SKM-1 treated with dmso at 0.1 percent for 144 hours (cell line): Measurements from ENCODE around the gene CAPS.
A peak's percentile ranks its signal among the peaks of the same experiment; 100 is the strongest.

ENCODE experiments used
- DNase-seq: peaks from one replicate; lab custom pipeline; 2025; ENCODE audit not compliant: unreplicated experiment; lab: John Stamatoyannopoulos, UW

CAPS gene

GRCh38 chr19:5891938-5892771, 21.9 kb upstream of the CAPS start:
- DNase-seq = no peak

GRCh38 chr19:5892772-5893275, 21.2 kb upstream of the CAPS start:
- DNase-seq = no peak

DNA sequence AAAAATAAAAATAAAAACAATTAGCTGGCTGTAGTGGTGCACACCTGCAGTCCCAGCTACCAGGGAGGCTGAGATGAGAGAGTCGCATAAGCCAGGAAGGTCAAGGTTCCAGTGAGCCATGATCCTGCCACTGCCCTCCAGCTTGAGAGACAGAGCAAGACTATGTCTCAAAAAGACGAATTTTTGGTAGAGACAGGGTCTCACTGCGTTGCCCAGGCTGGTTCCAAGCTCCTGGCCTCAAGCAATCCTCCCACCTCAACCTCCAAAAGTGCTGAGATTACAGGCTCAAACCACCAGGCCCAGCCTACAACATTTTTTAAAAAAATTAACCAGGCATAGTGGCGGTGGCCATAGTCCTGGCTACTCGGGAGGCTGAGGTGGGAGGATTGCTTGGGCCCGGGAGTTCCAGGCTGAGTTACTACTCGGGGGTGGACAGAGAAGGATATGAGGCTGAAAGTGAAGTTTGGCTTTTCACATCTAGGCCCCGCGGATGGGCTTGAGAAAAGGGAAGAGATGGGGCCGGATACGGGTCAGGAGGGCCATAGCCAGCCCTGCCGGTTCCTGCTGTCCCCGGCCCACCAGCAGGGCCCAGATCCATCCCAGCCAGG, 20.7 kb upstream of the CAPS start:
- DNase-seq = no peak

DNA sequence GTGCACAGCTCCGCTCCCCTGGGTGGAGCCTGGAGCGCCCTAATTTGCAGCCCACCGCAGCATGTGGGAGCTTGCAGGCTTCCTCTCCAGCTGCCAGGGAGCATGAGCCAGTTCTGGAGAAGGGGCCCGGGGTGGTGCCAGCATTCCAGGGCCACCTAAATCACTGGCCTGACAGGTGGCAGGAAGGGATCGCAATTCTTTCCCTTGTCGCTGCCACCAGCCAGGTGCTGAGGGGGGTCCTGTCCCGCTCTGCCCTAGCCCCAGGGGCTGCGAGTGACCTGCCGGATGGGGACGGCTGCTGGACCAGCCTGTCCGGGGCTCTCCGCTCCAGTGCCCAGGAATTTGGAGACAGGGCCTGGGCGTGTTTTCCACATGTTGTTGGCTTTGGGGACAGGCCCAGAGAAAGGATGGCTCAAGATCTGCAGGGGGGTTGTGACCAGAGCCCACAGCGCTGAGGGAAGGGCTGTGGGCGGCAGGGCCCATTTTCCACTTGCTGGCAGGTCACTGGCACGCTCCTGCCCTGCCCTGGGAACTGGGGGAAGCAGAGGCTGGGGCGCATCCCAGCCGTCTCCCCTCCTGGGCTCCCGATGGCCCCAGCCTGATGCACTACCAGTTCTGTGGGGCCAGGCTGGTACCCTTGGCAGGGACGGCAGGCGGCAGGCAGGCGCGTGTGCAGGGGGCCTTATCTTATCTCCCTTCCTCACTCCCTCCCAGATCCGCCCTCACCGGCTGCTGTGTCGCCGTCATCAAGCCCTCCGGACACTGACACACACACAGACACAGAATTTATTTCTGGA, 19.9 kb upstream of the CAPS start:
- no peak for DNase-seq

DNA sequence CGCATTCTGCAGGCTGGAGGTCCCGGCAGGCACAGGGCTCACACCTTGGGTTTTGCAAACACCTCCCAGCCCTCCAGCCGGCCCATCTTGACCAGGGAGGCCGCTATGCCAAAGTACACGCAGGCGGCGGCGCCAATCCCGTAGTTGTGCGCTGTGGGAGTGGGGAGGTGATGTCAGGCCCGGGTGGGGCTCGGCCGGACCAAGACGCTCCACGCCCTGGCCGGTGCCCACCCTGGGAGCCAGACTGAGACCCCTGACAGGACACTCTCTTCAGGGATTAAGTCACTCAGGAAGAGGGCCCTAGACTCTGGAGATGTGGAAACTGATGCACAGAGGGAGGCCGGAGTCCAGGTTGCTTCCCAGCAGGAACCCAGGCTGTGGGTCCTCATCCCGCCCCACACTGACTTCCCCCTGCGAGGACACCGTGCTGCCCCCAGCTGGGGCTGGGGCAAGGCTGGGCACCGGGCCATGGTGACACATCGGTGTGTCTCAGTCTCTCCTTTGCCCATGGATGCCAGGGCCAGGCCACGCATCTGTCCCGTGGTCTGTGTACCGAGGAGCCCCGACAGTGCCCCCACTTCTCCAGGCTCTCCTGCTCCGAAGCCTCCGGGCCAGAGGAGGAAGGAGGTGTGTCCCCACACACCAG, 19.2 kb upstream of the CAPS start:
- no peak for DNase-seq

- DNase-seq = no peak
Measured at GRCh38 chr19:5895409-5895808, 18.6 kb upstream of the CAPS start.

GRCh38 chr19:5895890-5896289, 18.2 kb upstream of the CAPS start:
- no peak for DNase-seq

DNA sequence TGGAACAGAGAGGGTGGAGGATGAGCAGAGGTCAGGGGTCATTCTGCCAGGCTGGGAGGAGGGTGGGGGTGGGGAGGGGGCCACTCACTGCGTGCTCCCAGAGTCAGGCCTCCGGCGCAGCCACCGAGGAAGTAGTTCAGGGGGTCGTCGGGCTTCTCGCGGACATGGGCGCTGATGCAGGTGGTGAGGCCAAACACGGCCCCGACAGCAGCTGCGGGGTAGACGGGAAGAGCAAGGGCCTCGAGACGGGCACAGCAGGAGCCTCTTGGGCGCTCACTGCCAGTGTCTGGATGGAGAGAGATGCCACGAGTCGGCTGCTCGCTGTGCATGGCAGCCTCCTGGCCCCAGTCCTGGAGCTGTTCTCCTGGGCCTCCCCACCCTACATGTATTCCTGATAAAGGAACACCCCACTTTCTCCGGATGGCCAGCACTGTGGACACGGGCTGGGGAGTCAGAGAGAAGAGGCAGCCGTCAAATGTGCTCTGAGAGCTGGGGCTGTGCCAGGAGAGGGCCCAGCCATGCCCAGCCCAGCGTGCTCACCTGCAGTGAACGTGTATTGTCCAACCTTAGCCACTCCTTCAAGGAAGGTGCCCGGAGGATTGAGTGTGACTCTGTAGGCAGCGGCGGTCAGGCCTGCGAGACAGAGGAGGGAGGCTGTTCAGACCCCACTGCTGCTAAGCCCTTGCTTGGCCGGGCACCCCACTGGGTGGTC, 17.5 kb upstream of the CAPS start:
- DNase-seq = no peak

- DNase-seq = no peak
Measured at GRCh38 chr19:5897189-5897969, 16.7 kb upstream of the CAPS start.

GRCh38 chr19:5899728-5900526, 14.1 kb upstream of the CAPS start:
- DNase-seq = no peak

DNA sequence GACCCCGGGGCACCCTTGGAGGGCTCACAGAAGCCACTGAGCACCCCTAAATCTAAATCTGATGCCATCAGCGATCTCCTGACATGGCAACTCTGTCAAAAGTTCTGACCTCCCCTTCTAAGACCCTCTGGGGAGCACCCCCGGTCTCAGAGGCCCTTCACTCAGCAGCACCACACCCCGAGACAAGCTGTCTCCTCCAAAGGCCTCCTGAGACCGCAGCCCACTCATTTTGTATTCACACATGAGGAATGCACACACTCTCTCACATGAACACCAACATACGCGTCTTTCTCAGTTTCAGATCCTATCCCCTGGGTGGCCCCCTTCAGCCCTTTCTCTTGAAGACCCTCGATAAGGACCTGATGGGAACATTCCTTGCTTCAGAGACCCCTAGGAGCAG, 13.1 kb upstream of the CAPS start:
- no peak for DNase-seq

- no peak for DNase-seq
Measured at GRCh38 chr19:5903056-5903623, 10.9 kb upstream of the CAPS start.

- DNase-seq = peak; percentile 94
Measured at GRCh38 chr19:5903624-5904351, 10.3 kb upstream of the CAPS start, which contains the start of gene NDUFA11. Gene NDUFA11 (minus strand): TSS chr19:5903790. CDS start chr19:5903708, 82 bp downstream.

DNA sequence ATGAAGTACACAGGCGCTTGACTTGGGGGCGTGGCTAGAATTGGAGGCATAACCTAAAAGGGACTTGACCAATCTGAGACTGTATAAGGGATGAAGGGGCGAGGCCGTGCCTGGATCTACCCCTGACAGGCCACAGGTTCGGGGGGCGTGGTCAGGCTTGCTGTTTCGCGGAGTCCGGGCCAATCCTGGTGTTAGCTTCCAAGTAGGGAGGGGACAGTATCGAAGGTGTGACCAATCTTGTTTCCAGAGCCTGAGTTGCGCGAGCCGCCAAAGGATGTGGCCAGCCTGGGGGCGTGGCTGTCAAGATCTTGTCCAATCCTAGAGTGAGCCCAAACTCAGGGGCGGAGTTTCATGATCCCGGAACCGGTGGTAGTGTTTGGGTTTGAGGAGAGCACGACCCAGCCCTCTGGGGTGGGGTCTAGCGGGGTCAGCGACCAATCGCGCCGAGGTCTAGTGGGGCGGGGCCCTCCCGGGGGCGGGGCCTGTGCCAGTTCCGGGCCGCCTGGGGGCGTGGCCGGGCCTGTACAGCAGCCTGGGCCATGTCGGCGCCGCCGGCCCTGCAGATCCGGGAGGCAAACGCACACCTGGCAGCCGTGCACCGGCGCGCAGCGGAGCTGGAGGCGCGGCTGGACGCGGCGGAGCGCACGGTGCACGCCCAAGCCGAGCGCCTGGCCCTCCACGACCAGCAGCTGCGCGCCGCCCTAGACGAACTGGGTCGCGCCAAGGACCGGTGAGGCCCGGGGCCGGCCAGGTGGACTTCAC, 9.5 kb upstream of the CAPS start, which contains the start of gene VMAC:
TSS of gene VMAC (plus strand) at position 521 of the 762 bp plus-strand sequence. CDS start at position 540, 19 bp downstream.
- DNase-seq = peak; percentile 100

GRCh38 chr19:5905114-5905778, 8.8 kb upstream of the CAPS start:
- DNase-seq = no peak

DNA sequence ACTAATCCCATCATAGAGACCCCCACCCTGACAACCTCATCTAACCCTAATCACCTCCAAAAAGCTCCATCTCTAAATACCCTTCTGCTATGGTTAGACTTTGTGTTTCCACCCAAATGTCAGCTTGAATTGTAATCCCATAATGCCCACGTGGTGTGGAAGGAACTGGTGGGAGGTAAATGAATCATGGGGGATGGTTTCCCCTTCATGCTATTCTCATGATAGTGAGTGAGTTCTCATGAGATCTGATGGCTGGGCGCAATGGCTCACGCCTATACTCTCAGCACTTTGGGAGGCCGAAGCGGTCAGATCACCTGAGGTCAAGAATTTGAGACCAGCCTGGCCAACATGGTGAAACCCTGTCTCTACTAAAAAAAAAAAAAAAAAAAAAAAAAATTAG, 6.8 kb upstream of the CAPS start:
- no peak for DNase-seq
